K562 (cell line): Measurements from ENCODE around the gene SPTLC3. TPM values are rescaled to one million over a fixed set of nuclear protein-coding genes. Genes with fewer than 3 reads are reported as not detected.

Experiments used
- ATAC-seq: fragments of 200-7000 bp; cut with Tn5 transposase; 3 replicates; pipeline ENCODE4 v1.9.1; 2020; ENCODE audit warnings: moderate library complexity
- BruUV-seq: library from RNA; stranded (reverse); fragments of 400-500 nt; replicated peaks from 2 replicates; lab custom pipeline; 2021; lab: Mats Ljungman, UMichigan
- CTCF ChIA-PET: fragments of 300-600 bp; formaldehyde crosslinking; extraction: SDS; loops from one replicate; lab custom pipeline; 2021; ENCODE audit warnings: low intra/inter-chr PET ratio; lab: Yijun Ruan, JAX
- POLR2A ChIA-PET: fragments of 300-600, 350-650 bp; sonication (Branson Sonifier 250); formaldehyde crosslinking; extraction: SDS; loops from one replicate; lab custom pipeline; 2021; ENCODE audit warnings: antibody characterized with exemption, inconsistent platforms; lab: Yijun Ruan, JAX
- DNase-seq, 4 experiments: peaks; one replicate each; pipeline versions ENCODE4 v3.0.0 to v3.0.0-alpha.2; 2011 to 2018; ENCODE audit warnings: low spot score in 3 of 4, mixed read lengths in 3 of 4; ENCODE audit errors: extremely low read depth in 1 of 4
- FAIRE-seq: peaks from 2 replicates; lab custom pipeline; 2011; peaks lifted over from hg19 to GRCh38; lab: Jason Lieb, UNC
- H2AFZ ChIP-seq: 2 replicates; pipeline ENCODE4 v1.6.0; 2011; ENCODE audit warnings: low read depth, low read length, control low read depth, inconsistent platforms
- H3K27ac ChIP-seq: fragments of 200-600 bp; 3 replicates; pipeline ENCODE4 v1.8.0; 2011; ENCODE audit warnings: low read depth, mild to moderate bottlenecking, control low read depth, inconsistent platforms, low read length, moderate library complexity, mixed read lengths; ENCODE audit errors: extremely low read depth
- H3K27me3 ChIP-seq, 2 experiments: fragments of 300-600 bp in 1 of 2; 2 replicates in 1 of 2; 3 replicates in 1 of 2; pipeline versions ENCODE4 v1.6.0 to v1.8.0; 2011; ENCODE audit warnings: inconsistent platforms in 2 of 2, low read length in 2 of 2, mild to moderate bottlenecking in 1 of 2, mixed read lengths in 1 of 2, moderate library complexity in 1 of 2; ENCODE audit not compliant: control insufficient read depth in 2 of 2, insufficient read depth in 2 of 2
- H3K36me3 ChIP-seq: fragments of 300-600 bp; 3 replicates; pipeline ENCODE4 v1.8.0; 2011; ENCODE audit warnings: mild to moderate bottlenecking, low read length, inconsistent platforms; ENCODE audit not compliant: control insufficient read depth, insufficient read depth
- H3K4me1 ChIP-seq, 2 experiments: fragments of 200-600 bp in 1 of 2; replicated peaks in 1 of 2; 2 replicates in 1 of 2; 3 replicates in 1 of 2; pipeline versions ENCODE4 v1.5.1 to v1.8.0; 2011; ENCODE audit warnings: inconsistent platforms in 2 of 2, low read length in 2 of 2, mild to moderate bottlenecking in 1 of 2, mixed read lengths in 1 of 2, moderate library complexity in 1 of 2; ENCODE audit not compliant: control insufficient read depth in 2 of 2, insufficient read depth in 2 of 2
- H3K4me2 ChIP-seq: 2 replicates; pipeline ENCODE4 v1.6.1; 2011; ENCODE audit warnings: low read length, control low read depth, inconsistent platforms, mixed read lengths; ENCODE audit not compliant: insufficient read depth
- H3K4me3 ChIP-seq: fragments of 200-600 bp; sonication (generic), shearing (Covaris generic); 2 replicates; pipeline ENCODE4 v1.5.1; 2016; ENCODE audit warnings: control low read depth, inconsistent platforms
- H3K79me2 ChIP-seq: fragments of 200-600 bp; 3 replicates; pipeline ENCODE4 v1.8.0; 2011; ENCODE audit warnings: low read length, inconsistent platforms; ENCODE audit not compliant: control insufficient read depth, insufficient read depth
- H3K9ac ChIP-seq, 2 experiments: 2 replicates each; pipeline versions ENCODE4 v1.6.0 to v1.6.1; 2011; ENCODE audit warnings: low read depth in 2 of 2, low read length in 2 of 2, control low read depth in 1 of 2, inconsistent platforms in 1 of 2, mild to moderate bottlenecking in 1 of 2, mixed read lengths in 1 of 2; ENCODE audit not compliant: insufficient read depth in 1 of 2
- H3K9me1 ChIP-seq: one replicate; pipeline ENCODE4 v1.6.0; 2011; ENCODE audit warnings: inconsistent platforms, mild to moderate bottlenecking, low read length, moderate library complexity; ENCODE audit not compliant: control insufficient read depth, insufficient read depth
- H3K9me3 ChIP-seq: replicated peaks from 2 replicates; pipeline ENCODE4 v1.5.1; 2011; ENCODE audit warnings: low read depth, low read length, inconsistent platforms; ENCODE audit not compliant: control insufficient read depth, insufficient read depth
- H4K20me1 ChIP-seq: replicated peaks from 2 replicates; pipeline ENCODE4 v1.6.1; 2011; ENCODE audit warnings: low read length, inconsistent platforms, mixed read lengths; ENCODE audit not compliant: control insufficient read depth, insufficient read depth
- ATF1 ChIP-seq, 2 experiments: fragments of 450-650 bp in 1 of 2; IDR thresholded peaks; 2 replicates each; pipeline ENCODE4 v1.6.1; 2016; ENCODE audit warnings: missing compliant biosample characterization in 1 of 2, missing genetic modification characterization in 1 of 2
- SREBF1 ChIP-seq: fragments of 150-350 bp; IDR thresholded peaks from 2 replicates; pipeline ENCODE4 v1.6.1; 2014; ENCODE audit warnings: antibody characterized with exemption, low read depth, low read length, borderline replicate concordance
- ZFX ChIP-seq: sonication (generic); formaldehyde crosslinking; IDR thresholded peaks from 2 replicates; pipeline ENCODE4 v1.8.0; 2022; ENCODE audit warnings: mild to moderate bottlenecking, missing genetic modification reagents, moderate library complexity
- ZNF77 ChIP-seq: fragments of 250-450 bp; sonication (Bioruptor Pico); IDR thresholded peaks from 2 replicates; pipeline ENCODE4 v1.5.0; 2020
- WGBS: fragments of 100-300 bp; shearing (Covaris generic); methylation state at CpG from one replicate; pipeline ENCODE4 v1.1.6; 2016; ENCODE audit warnings: low coverage, mixed read lengths; ENCODE audit not compliant: insufficient coverage; ENCODE audit errors: missing lambda C conversion rate; 5-methylcytosine and 5-hydroxymethylcytosine counted together
- in situ Hi-C: fragments of 300-500 bp; cut with MboI; formaldehyde crosslinking; loops from 4 replicates; pipeline ENCODE4 v1.15.0; 2018; ENCODE audit warnings: inconsistent platforms, mixed read lengths
- intact Hi-C: fragments of 100-400 bp; cut with micrococcal nuclease; formaldehyde crosslinking; loops from 2 replicates; pipeline ENCODE4 v1.14.2; 2022
- polyA plus RNA-seq, 8 experiments: library from polyadenylated mRNA; depleted of rRNA in 4 of 8; stranded (reverse) in 5 of 8; unstranded in 3 of 8; fragments of >200 nt; fragmentation: Nextera tagmentation in 2 of 8; fragmentation: Illumina TruSeq in 1 of 8; extraction: Ambion mirVana in 2 of 8; extraction: Trizol in 1 of 8; gene quantifications; 2 replicates each; pipeline versions ENCODE4 v1.2.1 to v1.2.3, GENCODE V29; 2011 to 2014; ENCODE audit warnings: inconsistent platforms in 1 of 8, missing spikeins in 1 of 8
- total RNA-seq, 7 experiments: library from RNA; depleted of rRNA in 6 of 7; stranded (reverse); fragments of >200 nt in 6 of 7; fragmentation: Illumina TruSeq in 2 of 7; extraction: Trizol in 2 of 7; gene quantifications; 2 replicates each; pipeline versions ENCODE4 v1.2.1 to v1.2.3, GENCODE V29; 2011 to 2021; ENCODE audit warnings: low replicate concordance in 1 of 7
- TF ChIP-seq, protein P1 (sequence below): fragments of 250-450 bp; sonication (Bioruptor Pico); IDR thresholded peaks from 2 replicates; pipeline ENCODE4 v1.5.1; 2021; ENCODE audit warnings: mild to moderate bottlenecking
- TF ChIP-seq, protein P2 (sequence below), 2 experiments: fragments of 150-350 bp in 1 of 2; IDR thresholded peaks; 2 replicates each; pipeline ENCODE4 v1.6.1; 2012 to 2016; ENCODE audit warnings: low read depth in 2 of 2, low read length in 2 of 2, mild to moderate bottlenecking in 1 of 2, moderate library complexity in 1 of 2
- TF ChIP-seq, protein P3 (sequence below): fragments of 450-650 bp; IDR thresholded peaks from 2 replicates; pipeline ENCODE4 v1.6.1; 2017; ENCODE audit warnings: antibody characterized with exemption

SPTLC3 gene
- total and polyA plus RNA-seq, 9 of the 15 experiments (the other 6 are each of a cell fraction or from before 2014, with no cell fraction given): not detected

DNA sequence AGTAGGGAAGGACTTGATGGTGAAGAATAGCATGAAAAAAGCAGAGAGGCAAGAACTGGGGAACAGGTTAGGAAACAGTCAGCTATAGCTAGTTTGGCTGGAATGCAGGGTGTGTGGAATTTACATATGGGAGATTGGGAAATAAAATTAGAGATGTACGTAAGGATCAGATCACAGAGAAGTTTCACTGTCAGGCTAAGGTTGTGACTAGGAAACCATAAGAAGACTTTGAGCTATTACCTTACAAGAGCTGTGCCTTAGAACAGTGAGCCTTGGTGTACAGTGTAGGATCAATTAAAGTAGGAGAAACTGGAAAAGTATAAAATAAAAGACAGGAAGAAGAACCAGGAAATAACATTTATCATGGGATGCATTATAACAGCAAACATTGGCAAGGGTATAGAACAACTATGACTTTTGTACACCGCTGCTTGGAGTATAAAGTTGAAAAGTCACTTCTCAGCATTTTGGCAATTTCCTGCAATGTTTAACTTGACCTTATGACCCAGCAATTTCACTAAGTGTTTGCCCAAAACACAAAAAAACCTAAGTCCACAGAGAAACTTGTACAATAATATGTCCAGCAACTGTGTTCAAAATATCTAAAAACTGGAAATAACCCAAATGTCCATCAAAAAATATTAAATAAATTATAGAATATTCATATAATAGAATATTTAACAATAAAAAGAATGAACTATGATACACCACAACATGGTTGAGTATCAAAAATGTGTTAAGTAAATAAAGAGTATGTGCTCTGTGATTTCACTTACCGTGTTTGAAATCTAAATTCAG lies 31.2 kb upstream of the SPTLC3 start:
- no peak overlapping the region for H3K27ac ChIP-seq
- in situ Hi-C loops: no loop called here
- ChIA-PET POLR2A (no interaction called here), CTCF (no interaction called here)
- H4K20me1 ChIP-seq: no peaks in the 10 kb centered on the region
- no peak overlapping the region for H3K4me3 ChIP-seq
- no peaks in the 10 kb centered on the region for H3K4me1 ChIP-seq
- FAIRE-seq (no peak), ATAC-seq (no peak), DNase-seq (no peak)
- H3K79me2 ChIP-seq: no peaks in the 10 kb centered on the region
- TF ChIP-seq, protein P1, sequence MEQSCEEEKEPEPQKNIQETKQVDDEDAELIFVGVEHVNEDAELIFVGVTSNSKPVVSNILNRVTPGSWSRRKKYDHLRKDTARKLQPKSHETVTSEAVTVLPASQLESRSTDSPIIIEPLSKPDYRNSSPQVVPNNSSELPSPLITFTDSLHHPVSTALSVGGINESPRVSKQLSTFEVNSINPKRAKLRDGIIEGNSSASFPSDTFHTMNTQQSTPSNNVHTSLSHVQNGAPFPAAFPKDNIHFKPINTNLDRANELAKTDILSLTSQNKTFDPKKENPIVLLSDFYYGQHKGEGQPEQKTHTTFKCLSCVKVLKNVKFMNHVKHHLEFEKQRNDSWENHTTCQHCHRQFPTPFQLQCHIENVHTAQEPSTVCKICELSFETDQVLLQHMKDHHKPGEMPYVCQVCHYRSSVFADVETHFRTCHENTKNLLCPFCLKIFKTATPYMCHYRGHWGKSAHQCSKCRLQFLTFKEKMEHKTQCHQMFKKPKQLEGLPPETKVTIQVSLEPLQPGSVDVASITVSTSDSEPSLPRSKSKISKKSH (CRISPR knock-in tag): no peak
- no peak for TF ChIP-seq SREBF1
- no peak for TF ChIP-seq ZFX
- WGBS: 0% methylated on average over 3 of the region's 3 CpGs
- no peaks in the 10 kb centered on the region for H3K27me3 ChIP-seq
- BruUV-seq: no TSS peak
- no peak overlapping the region for H3K4me2 ChIP-seq
- no peaks in the 10 kb centered on the region for H3K9me3 ChIP-seq
- H3K36me3 ChIP-seq: no peaks in the 10 kb centered on the region
- H3K9ac ChIP-seq: no peak overlapping the region
- H3K9me1 ChIP-seq: no peaks in the 10 kb centered on the region
- intact Hi-C loops: no loop called here
- H2AFZ ChIP-seq: no peak overlapping the region

DNA sequence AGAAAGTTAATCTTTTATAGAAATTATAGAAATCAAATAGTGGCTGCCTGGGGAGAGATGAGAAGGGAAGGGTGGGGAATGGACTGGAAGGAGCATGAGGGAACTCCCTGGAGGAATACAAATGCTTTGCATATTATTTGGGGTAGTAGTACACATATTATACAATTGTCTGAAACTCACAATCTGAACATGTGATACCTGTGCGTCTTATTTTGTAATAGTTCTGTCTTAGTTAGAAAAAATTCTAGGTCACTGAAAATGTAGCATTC lies 30.7 kb upstream of the SPTLC3 start:
- no peak overlapping the region for H3K27ac ChIP-seq
- no peaks in the 10 kb centered on the region for H4K20me1 ChIP-seq
- POLR2A ChIA-PET: no interaction called here
- H3K4me2 ChIP-seq: no peak overlapping the region
- intact Hi-C loops (no loop called here), in situ Hi-C loops (no loop called here)
- no TSS peak for BruUV-seq
- H3K9me1 ChIP-seq: no peaks in the 10 kb centered on the region
- no peak overlapping the region for H2AFZ ChIP-seq
- ATAC-seq (no peak), DNase-seq (no peak), FAIRE-seq (no peak)
- no peaks in the 10 kb centered on the region for H3K36me3 ChIP-seq
- no peak overlapping the region for H3K4me3 ChIP-seq
- CTCF ChIA-PET: no interaction called here
- H3K4me1 ChIP-seq: no peaks in the 10 kb centered on the region
- WGBS: 8% methylated on average over 1 of the region's 1 CpG
- no peaks in the 10 kb centered on the region for H3K27me3 ChIP-seq
- H3K9me3 ChIP-seq: no peaks in the 10 kb centered on the region
- no peaks in the 10 kb centered on the region for H3K79me2 ChIP-seq
- H3K9ac ChIP-seq: no peak overlapping the region
- TF ChIP-seq ATF1 (CRISPR knock-in tag; IDR thresholded peaks at IDR 0.05) (no peak), ATF1 (tag; IDR thresholded peaks at IDR 0.05) (no peak), ZNF77 (no peak)
- TF ChIP-seq, protein P2, sequence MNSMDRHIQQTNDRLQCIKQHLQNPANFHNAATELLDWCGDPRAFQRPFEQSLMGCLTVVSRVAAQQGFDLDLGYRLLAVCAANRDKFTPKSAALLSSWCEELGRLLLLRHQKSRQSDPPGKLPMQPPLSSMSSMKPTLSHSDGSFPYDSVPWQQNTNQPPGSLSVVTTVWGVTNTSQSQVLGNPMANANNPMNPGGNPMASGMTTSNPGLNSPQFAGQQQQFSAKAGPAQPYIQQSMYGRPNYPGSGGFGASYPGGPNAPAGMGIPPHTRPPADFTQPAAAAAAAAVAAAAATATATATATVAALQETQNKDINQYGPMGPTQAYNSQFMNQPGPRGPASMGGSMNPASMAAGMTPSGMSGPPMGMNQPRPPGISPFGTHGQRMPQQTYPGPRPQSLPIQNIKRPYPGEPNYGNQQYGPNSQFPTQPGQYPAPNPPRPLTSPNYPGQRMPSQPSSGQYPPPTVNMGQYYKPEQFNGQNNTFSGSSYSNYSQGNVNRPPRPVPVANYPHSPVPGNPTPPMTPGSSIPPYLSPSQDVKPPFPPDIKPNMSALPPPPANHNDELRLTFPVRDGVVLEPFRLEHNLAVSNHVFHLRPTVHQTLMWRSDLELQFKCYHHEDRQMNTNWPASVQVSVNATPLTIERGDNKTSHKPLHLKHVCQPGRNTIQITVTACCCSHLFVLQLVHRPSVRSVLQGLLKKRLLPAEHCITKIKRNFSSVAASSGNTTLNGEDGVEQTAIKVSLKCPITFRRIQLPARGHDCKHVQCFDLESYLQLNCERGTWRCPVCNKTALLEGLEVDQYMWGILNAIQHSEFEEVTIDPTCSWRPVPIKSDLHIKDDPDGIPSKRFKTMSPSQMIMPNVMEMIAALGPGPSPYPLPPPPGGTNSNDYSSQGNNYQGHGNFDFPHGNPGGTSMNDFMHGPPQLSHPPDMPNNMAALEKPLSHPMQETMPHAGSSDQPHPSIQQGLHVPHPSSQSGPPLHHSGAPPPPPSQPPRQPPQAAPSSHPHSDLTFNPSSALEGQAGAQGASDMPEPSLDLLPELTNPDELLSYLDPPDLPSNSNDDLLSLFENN (IDR thresholded peaks at IDR 0.05; ENCODE audit: low read depth in 2 of 2, low read length in 2 of 2): no peak
- TF ChIP-seq, protein P3, sequence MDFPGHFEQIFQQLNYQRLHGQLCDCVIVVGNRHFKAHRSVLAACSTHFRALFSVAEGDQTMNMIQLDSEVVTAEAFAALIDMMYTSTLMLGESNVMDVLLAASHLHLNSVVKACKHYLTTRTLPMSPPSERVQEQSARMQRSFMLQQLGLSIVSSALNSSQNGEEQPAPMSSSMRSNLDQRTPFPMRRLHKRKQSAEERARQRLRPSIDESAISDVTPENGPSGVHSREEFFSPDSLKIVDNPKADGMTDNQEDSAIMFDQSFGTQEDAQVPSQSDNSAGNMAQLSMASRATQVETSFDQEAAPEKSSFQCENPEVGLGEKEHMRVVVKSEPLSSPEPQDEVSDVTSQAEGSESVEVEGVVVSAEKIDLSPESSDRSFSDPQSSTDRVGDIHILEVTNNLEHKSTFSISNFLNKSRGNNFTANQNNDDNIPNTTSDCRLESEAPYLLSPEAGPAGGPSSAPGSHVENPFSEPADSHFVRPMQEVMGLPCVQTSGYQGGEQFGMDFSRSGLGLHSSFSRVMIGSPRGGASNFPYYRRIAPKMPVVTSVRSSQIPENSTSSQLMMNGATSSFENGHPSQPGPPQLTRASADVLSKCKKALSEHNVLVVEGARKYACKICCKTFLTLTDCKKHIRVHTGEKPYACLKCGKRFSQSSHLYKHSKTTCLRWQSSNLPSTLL: no peak
